IPS-20b (cell line): ENCODE data around the gene CGNL1.

Experiments used
- H3K27ac ChIP-seq: one replicate; pipeline ENCODE4 v1.5.1; 2013; ENCODE audit warnings: low read length
- H3K27me3 ChIP-seq: 2 replicates; pipeline ENCODE4 v1.6.1; 2013; ENCODE audit warnings: mild to moderate bottlenecking, low read length, inconsistent platforms; ENCODE audit not compliant: insufficient read depth
- H3K36me3 ChIP-seq: 2 replicates; pipeline ENCODE4 v1.6.1; 2013; ENCODE audit warnings: low read depth, mild to moderate bottlenecking, inconsistent platforms, low read length, moderate library complexity; ENCODE audit not compliant: insufficient read depth
- H3K4me1 ChIP-seq: 2 replicates; pipeline ENCODE4 v1.6.1; 2013; ENCODE audit warnings: mild to moderate bottlenecking, control low read depth, inconsistent platforms, low read length, moderate library complexity; ENCODE audit not compliant: insufficient read depth
- H3K4me3 ChIP-seq: 2 replicates; pipeline ENCODE4 v1.5.1; 2013; ENCODE audit warnings: mild to moderate bottlenecking, low read length, inconsistent platforms
- H3K9ac ChIP-seq: 2 replicates; pipeline ENCODE4 v1.6.1; 2013; ENCODE audit warnings: low read depth, mild to moderate bottlenecking, inconsistent platforms, low read length, moderate library complexity
- H3K9me3 ChIP-seq: 2 replicates; pipeline ENCODE4 v1.6.1; 2013; ENCODE audit warnings: mild to moderate bottlenecking, low read depth, low read length, inconsistent platforms; ENCODE audit not compliant: insufficient read depth

CGNL1 gene

GRCh38 chr15:57555270-57555669, 179.0 kb downstream of the CGNL1 start:
- Histone ChIP-seq H3K4me1 (peaks cover 10% of the 10 kb centered on the region), H3K9me3 (no peaks in the 10 kb centered on the region), H3K4me3 (no peak overlapping the region), H3K27ac (no peak overlapping the region), H3K9ac (no peak overlapping the region), H3K27me3 (no peaks in the 10 kb centered on the region), H3K36me3 (peaks cover 16% of the 10 kb centered on the region)

DNA sequence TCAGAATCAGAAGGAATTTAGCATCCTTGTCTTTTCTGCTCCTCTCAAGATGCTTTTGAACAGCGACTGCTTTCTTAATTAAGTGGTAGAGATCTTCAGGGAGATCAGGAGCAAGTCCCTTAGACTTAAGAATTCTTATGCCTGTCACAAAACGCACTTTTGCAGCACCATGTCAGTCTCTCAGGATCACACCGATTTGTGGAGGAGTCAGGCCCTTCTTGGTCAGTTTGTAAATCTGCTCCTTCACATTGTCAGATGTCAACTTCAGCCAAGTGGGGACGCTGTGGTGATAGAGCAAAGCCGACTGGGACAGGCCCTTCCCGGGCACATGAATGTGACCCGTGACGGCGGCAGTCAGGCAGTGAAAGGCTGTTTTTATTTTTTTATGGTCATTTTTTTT, 179.7 kb downstream of the CGNL1 start:
- Histone ChIP-seq H3K4me1 (peaks cover 8% of the 10 kb centered on the region), H3K9me3 (no peaks in the 10 kb centered on the region), H3K9ac (no peak overlapping the region), H3K27me3 (no peaks in the 10 kb centered on the region), H3K36me3 (peaks cover 8% of the 10 kb centered on the region; the same call in 1 of the 2 replicates), H3K4me3 (no peak overlapping the region), H3K27ac (no peak overlapping the region)

DNA sequence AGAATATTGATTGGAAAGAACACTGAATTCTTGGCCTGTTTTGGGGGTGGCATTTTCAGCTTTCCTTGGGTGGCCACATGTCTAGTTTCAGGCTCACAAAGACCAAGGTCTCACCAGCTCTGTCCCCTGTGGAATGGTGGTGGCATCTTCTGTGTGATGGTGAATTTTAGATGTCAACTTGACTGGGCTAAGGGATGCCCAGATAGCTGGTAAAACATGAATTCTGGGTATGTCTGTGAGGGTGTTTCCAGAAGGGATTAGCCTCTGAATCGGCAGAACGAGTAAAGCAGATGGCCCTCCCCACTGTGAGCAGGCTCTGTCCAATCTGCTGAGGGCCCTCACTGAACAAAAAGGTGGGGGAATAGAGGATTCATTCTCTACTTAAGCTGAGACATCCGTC, 181.0 kb downstream of the CGNL1 start:
- peaks cover 3% of the 10 kb centered on the region; the same call in 1 of the 2 replicates for H3K36me3 ChIP-seq
- peaks cover under 1% of the 10 kb centered on the region; the same call in 1 of the 2 replicates for H3K4me1 ChIP-seq
- H3K27me3 ChIP-seq, result no peaks in the 10 kb centered on the region
- no peak overlapping the region for H3K27ac ChIP-seq
- no peaks in the 10 kb centered on the region for H3K9me3 ChIP-seq
- no peak overlapping the region for H3K9ac ChIP-seq
- H3K4me3 ChIP-seq, result no peak overlapping the region

DNA sequence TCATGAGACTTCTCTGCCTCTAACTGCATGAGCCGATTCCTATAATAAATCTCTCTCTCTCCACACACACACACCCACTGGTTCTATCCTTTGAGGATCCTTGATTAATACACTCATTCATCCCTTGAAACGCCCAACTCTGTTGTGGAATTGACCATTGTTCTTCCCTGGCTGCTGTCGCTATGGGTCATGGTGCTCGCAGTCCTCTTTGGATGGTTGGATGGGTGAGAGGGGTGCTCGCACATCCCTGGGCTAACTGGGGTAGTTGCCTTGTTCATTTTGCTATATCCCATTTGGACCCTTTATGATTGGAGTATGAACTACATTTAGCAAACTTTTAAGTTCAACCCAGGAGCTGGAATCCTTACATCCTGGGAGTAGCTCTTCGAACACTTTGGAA, 181.5 kb downstream of the CGNL1 start:
- no peak overlapping the region for H3K27ac ChIP-seq
- no peak overlapping the region for H3K9ac ChIP-seq
- no peak overlapping the region for H3K4me3 ChIP-seq
- no peaks in the 10 kb centered on the region for H3K9me3 ChIP-seq
- no peaks in the 10 kb centered on the region for H3K27me3 ChIP-seq
- H3K36me3 ChIP-seq, result no peaks in the 10 kb centered on the region
- no peaks in the 10 kb centered on the region; the same call in 1 of the 2 replicates for H3K4me1 ChIP-seq

DNA sequence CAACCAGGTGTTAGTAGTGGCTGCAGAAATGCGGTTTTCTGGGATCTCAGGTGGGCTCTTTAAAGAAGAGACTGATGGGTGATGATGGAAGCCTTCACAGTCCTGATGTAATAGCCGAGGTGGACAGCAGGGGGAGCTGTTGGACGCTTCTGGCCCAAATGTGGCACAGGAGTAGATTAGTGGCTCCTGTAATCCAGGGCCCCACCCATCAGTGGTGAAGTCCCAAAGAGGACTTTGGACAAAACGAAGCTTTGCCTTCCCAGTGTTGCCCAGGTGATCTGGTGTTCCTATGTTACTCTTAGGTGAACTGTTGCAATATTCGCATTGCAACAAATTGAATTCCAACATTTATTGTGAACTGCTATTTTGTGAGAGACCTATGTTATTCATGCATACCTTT, 183.6 kb downstream of the CGNL1 start:
- no peaks in the 10 kb centered on the region; the same call in 1 of the 2 replicates for H3K4me1 ChIP-seq
- H3K27ac ChIP-seq, result no peak overlapping the region
- H3K9ac ChIP-seq, result no peak overlapping the region
- no peaks in the 10 kb centered on the region for H3K36me3 ChIP-seq
- no peak overlapping the region for H3K4me3 ChIP-seq
- H3K9me3 ChIP-seq, result no peaks in the 10 kb centered on the region
- no peaks in the 10 kb centered on the region for H3K27me3 ChIP-seq

DNA sequence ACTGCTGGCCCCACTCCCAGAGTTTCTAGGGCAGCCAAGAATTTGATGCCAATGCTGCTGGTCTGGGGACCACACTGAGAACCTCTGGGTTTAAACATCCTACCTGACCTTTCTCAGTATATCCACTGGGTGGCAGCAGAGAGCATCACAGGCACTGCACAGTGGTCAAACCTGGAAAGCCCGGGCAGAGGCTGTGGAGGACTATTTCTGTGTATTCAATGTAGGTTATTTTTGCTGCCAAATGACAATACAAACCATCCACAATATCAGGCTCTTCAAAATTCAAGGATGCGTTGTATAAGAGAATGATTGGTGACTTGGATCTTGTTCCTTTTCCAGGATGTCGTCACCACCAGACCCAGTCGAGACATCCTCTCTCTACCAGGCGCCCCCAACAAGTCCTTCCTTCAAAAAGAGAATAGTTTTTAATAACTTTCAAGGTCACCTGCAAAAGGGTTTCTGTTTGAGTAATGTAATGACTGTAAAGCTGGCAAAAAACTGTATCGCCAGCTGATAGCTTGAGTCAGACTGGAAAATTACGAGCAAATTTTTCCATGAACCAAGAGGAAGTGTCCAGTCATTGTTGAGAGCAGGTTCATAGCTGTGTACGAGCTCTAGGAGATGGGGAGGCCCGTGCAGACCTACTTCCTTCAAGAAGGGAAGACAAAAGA, 184.9 kb downstream of the CGNL1 start:
- no peaks in the 10 kb centered on the region for H3K27me3 ChIP-seq
- no peak overlapping the region for H3K27ac ChIP-seq
- H3K36me3 ChIP-seq, result no peaks in the 10 kb centered on the region
- no peak overlapping the region for H3K4me3 ChIP-seq
- no peaks in the 10 kb centered on the region for H3K9me3 ChIP-seq
- peaks cover 7% of the 10 kb centered on the region; the same call in 1 of the 2 replicates for H3K4me1 ChIP-seq
- H3K9ac ChIP-seq, result no peak overlapping the region

- Histone ChIP-seq H3K4me1 (peaks cover 7% of the 10 kb centered on the region; the same call in 1 of the 2 replicates), H3K27me3 (no peaks in the 10 kb centered on the region), H3K9me3 (no peaks in the 10 kb centered on the region), H3K27ac (no peak overlapping the region), H3K36me3 (no peaks in the 10 kb centered on the region), H3K9ac (no peak overlapping the region), H3K4me3 (no peak overlapping the region)
These were observed 186.0 kb downstream of the CGNL1 start for GRCh38 chr15:57562196-57562769.

DNA sequence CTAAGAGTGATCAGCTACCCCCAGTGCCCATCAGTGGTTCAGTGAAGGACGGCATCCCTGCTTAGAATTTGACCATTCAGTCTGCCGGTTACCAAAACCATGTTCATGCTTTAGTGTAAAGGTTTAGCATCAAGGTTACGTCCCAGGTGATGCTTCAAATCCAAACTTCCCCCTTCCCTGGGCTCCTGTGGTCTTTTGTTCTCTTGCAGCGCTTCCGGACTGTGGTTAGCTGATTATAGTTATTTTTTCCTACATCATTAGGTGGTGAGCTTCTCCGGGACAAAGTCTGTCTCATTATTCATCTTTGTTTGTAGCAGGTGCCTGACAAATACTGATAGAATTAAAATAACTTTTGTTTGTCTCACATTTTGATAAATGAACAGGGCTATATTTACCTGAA, 187.1 kb downstream of the CGNL1 start:
- Histone ChIP-seq H3K9me3 (no peaks in the 10 kb centered on the region), H3K36me3 (no peaks in the 10 kb centered on the region), H3K27ac (no peak overlapping the region), H3K27me3 (no peaks in the 10 kb centered on the region), H3K4me1 (peaks cover 7% of the 10 kb centered on the region; the same call in 1 of the 2 replicates), H3K9ac (no peak overlapping the region), H3K4me3 (no peak overlapping the region)

- no peak overlapping the region; the same call in 1 of the 2 replicates for H3K9ac ChIP-seq
These were observed 189.0 kb downstream of the CGNL1 start for GRCh38 chr15:57565311-57565710.

DNA sequence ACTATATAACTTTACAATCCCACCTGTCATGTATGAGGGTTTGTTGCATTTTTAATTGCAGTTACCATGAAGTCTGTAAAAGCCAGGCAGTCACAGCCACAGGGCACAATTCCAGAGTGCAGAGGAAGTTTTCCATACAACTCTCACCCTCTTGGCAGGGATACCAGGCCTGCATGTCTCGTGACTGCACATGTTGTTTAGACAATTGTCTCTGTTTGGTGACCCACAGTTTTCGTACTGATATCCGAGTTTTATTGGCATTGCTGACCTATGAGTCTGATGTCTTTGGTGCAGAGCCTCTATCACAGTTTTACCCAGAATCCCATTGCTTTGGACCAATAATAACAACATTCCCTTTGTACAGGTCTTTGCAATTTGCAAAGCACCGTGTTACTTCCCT, 190.5 kb downstream of the CGNL1 start:
- H3K36me3 ChIP-seq, result no peaks in the 10 kb centered on the region
- H3K4me1 ChIP-seq, result peaks cover 12% of the 10 kb centered on the region; the same call in 1 of the 2 replicates
- no peaks in the 10 kb centered on the region for H3K27me3 ChIP-seq
- no peak overlapping the region for H3K27ac ChIP-seq
- H3K4me3 ChIP-seq, result no peak overlapping the region
- H3K9me3 ChIP-seq, result no peaks in the 10 kb centered on the region
- H3K9ac ChIP-seq, result no peak overlapping the region

More at GRCh38 chr15:57565311-57565710, 189.0 kb downstream of the CGNL1 start:
- H3K27ac ChIP-seq, result no peak overlapping the region
- no peak overlapping the region for H3K4me3 ChIP-seq
- H3K4me1 ChIP-seq, result peaks cover 12% of the 10 kb centered on the region; the same call in 1 of the 2 replicates
- H3K27me3 ChIP-seq, result no peaks in the 10 kb centered on the region
- H3K9me3 ChIP-seq, result no peaks in the 10 kb centered on the region
- H3K36me3 ChIP-seq, result no peaks in the 10 kb centered on the region

DNA sequence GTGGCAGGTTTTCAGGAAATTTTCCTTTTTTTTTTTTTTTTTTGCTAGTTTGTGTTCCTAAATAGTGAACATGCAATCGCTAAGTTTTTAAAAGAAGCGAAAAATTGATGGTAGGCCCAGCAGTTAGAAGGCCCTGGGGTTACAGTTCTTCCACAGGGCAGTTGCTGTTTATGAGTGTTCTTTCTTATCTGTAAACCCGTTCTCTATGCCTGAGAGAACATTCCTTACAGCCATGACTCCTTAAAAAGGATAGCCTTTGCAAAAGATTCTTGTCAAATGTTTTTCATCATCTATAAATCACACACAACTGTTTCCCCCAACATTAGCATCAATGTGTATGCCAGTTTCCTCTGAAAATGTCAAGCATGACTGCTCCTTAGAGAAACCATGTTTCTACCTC, 191.6 kb downstream of the CGNL1 start:
- Histone ChIP-seq H3K27me3 (no peaks in the 10 kb centered on the region), H3K9ac (no peak overlapping the region), H3K9me3 (no peaks in the 10 kb centered on the region), H3K4me3 (no peak overlapping the region), H3K36me3 (no peaks in the 10 kb centered on the region), H3K4me1 (peaks cover 12% of the 10 kb centered on the region; the same call in 1 of the 2 replicates), H3K27ac (no peak overlapping the region)

DNA sequence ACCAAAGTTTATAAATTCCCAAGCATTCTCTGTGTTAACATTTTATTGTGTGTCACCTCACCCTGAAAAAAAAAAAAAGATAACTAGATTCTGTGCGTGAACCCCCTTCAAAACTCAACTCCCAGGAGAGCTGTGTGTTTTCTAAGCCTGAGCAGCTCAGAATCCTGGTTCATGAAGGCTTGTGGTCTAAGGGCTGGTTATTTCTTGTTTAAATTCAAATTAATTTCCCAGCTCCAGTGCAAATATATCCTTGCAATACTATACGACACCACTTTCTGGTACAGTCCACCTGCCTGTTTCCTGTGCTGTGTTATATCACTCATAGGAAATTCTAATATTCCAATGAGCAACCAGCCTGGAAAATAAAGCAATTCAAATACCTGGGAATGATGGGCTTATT, 192.0 kb downstream of the CGNL1 start:
- no peak overlapping the region for H3K9ac ChIP-seq
- no peaks in the 10 kb centered on the region for H3K9me3 ChIP-seq
- H3K4me1 ChIP-seq, result peaks cover 12% of the 10 kb centered on the region; the same call in 1 of the 2 replicates
- no peaks in the 10 kb centered on the region for H3K27me3 ChIP-seq
- no peak overlapping the region for H3K4me3 ChIP-seq
- H3K36me3 ChIP-seq, result no peaks in the 10 kb centered on the region
- H3K27ac ChIP-seq, result no peak overlapping the region
